ENCODE results near the gene IL2. TPM values are rescaled to one million over a fixed set of nuclear protein-coding genes. Genes with fewer than 3 reads are reported as not detected.

Gene IL2
- total and polyA plus RNA-seq, 4 donors = not detected

GRCh38 chr4:122476126-122476525, 19.6 kb upstream of the IL2 start:
- no peaks in the 10 kb centered on the region for H3K36me3 ChIP-seq (ENCODE audit: control insufficient read depth, insufficient read depth, low read length)
- H3K4me3 ChIP-seq (ENCODE audit: low read depth, low read length) = no peak overlapping the region
- no peak for DNase-seq (ENCODE audit: low read depth in 4 of 6, low spot score in 6 of 6)
- H3K4me1 ChIP-seq (ENCODE audit: control insufficient read depth, insufficient read depth, low read length) = no peaks in the 10 kb centered on the region
- H3K27me3 ChIP-seq (ENCODE audit: control insufficient read depth, insufficient read depth, low read length) = no peaks in the 10 kb centered on the region
- H3K27ac ChIP-seq (ENCODE audit: low read depth, low read length) = no peak overlapping the region
- no CpG with 5 or more reads among the region's 1 CpG for WGBS (ENCODE audit: insufficient coverage)
- no peaks in the 10 kb centered on the region for H3K9me3 ChIP-seq (ENCODE audit: control insufficient read depth, insufficient read depth, low read length)

- WGBS (ENCODE audit: insufficient coverage) = no CpG with 5 or more reads among the region's 3 CpGs
These were observed 18.7 kb upstream of the IL2 start for GRCh38 chr4:122475233-122475632.

GRCh38 chr4:122469457-122469856, 12.9 kb upstream of the IL2 start:
- WGBS (ENCODE audit: insufficient coverage) = no CpG with 5 or more reads among the region's 1 CpG

More at GRCh38 chr4:122475233-122475632, 18.7 kb upstream of the IL2 start:
- no peak overlapping the region for H3K27ac ChIP-seq (ENCODE audit: low read depth, low read length)
- H3K27me3 ChIP-seq (ENCODE audit: control insufficient read depth, insufficient read depth, low read length) = no peaks in the 10 kb centered on the region
- H3K4me3 ChIP-seq (ENCODE audit: low read depth, low read length) = no peak overlapping the region
- H3K36me3 ChIP-seq (ENCODE audit: control insufficient read depth, insufficient read depth, low read length) = no peaks in the 10 kb centered on the region
- no peaks in the 10 kb centered on the region for H3K4me1 ChIP-seq (ENCODE audit: control insufficient read depth, insufficient read depth, low read length)
- no peaks in the 10 kb centered on the region for H3K9me3 ChIP-seq (ENCODE audit: control insufficient read depth, insufficient read depth, low read length)
- no peak for DNase-seq (ENCODE audit: low read depth in 4 of 6, low spot score in 6 of 6)

GRCh38 chr4:122458625-122459024, 2.1 kb upstream of the IL2 start:
- no peaks in the 10 kb centered on the region for H3K36me3 ChIP-seq (ENCODE audit: control insufficient read depth, insufficient read depth, low read length)
- H3K4me1 ChIP-seq (ENCODE audit: control insufficient read depth, insufficient read depth, low read length) = no peaks in the 10 kb centered on the region
- 90% methylated on average over 2 of the region's 5 CpGs for WGBS (ENCODE audit: insufficient coverage)
- no peak overlapping the region for H3K27ac ChIP-seq (ENCODE audit: low read depth, low read length)
- DNase-seq (ENCODE audit: low read depth in 4 of 6, low spot score in 6 of 6) = peak in 1 of 6 donors; percentile 43
- no peaks in the 10 kb centered on the region for H3K9me3 ChIP-seq (ENCODE audit: control insufficient read depth, insufficient read depth, low read length)
- no peak overlapping the region for H3K4me3 ChIP-seq (ENCODE audit: low read depth, low read length)
- H3K27me3 ChIP-seq (ENCODE audit: control insufficient read depth, insufficient read depth, low read length) = no peaks in the 10 kb centered on the region

More at GRCh38 chr4:122469457-122469856, 12.9 kb upstream of the IL2 start:
- Histone ChIP-seq H3K36me3 (ENCODE audit: control insufficient read depth, insufficient read depth, low read length) (no peaks in the 10 kb centered on the region), H3K9me3 (ENCODE audit: control insufficient read depth, insufficient read depth, low read length) (no peaks in the 10 kb centered on the region), H3K27ac (ENCODE audit: low read depth, low read length) (no peak overlapping the region), H3K4me1 (ENCODE audit: control insufficient read depth, insufficient read depth, low read length) (no peaks in the 10 kb centered on the region), H3K4me3 (ENCODE audit: low read depth, low read length) (no peak overlapping the region), H3K27me3 (ENCODE audit: control insufficient read depth, insufficient read depth, low read length) (no peaks in the 10 kb centered on the region)
- no peak for DNase-seq (ENCODE audit: low read depth in 4 of 6, low spot score in 6 of 6)

GRCh38 chr4:122453384-122453995, 3.0 kb downstream of the IL2 start:
- Histone ChIP-seq H3K4me1 (ENCODE audit: control insufficient read depth, insufficient read depth, low read length) (no peaks in the 10 kb centered on the region), H3K9me3 (ENCODE audit: control insufficient read depth, insufficient read depth, low read length) (no peaks in the 10 kb centered on the region), H3K27ac (ENCODE audit: low read depth, low read length) (no peak overlapping the region), H3K4me3 (ENCODE audit: low read depth, low read length) (no peak overlapping the region), H3K36me3 (ENCODE audit: control insufficient read depth, insufficient read depth, low read length) (no peaks in the 10 kb centered on the region), H3K27me3 (ENCODE audit: control insufficient read depth, insufficient read depth, low read length) (no peaks in the 10 kb centered on the region)
- no peak for DNase-seq (ENCODE audit: low read depth in 4 of 6, low spot score in 6 of 6)
- no CpG with 5 or more reads among the region's 1 CpG for WGBS (ENCODE audit: insufficient coverage)

GRCh38 chr4:122450847-122451246, 5.7 kb downstream of the IL2 start:
- Histone ChIP-seq H3K27ac (ENCODE audit: low read depth, low read length) (no peak overlapping the region), H3K9me3 (ENCODE audit: control insufficient read depth, insufficient read depth, low read length) (no peaks in the 10 kb centered on the region), H3K4me1 (ENCODE audit: control insufficient read depth, insufficient read depth, low read length) (no peaks in the 10 kb centered on the region), H3K36me3 (ENCODE audit: control insufficient read depth, insufficient read depth, low read length) (no peaks in the 10 kb centered on the region), H3K4me3 (ENCODE audit: low read depth, low read length) (no peak overlapping the region), H3K27me3 (ENCODE audit: control insufficient read depth, insufficient read depth, low read length) (no peaks in the 10 kb centered on the region)
- DNase-seq (ENCODE audit: low read depth in 4 of 6, low spot score in 6 of 6) = no peak

- Histone ChIP-seq H3K9me3 (ENCODE audit: control insufficient read depth, insufficient read depth, low read length) (no peaks in the 10 kb centered on the region), H3K27ac (ENCODE audit: low read depth, low read length) (no peak overlapping the region), H3K4me1 (ENCODE audit: control insufficient read depth, insufficient read depth, low read length) (no peaks in the 10 kb centered on the region), H3K4me3 (ENCODE audit: low read depth, low read length) (no peak overlapping the region), H3K36me3 (ENCODE audit: control insufficient read depth, insufficient read depth, low read length) (no peaks in the 10 kb centered on the region), H3K27me3 (ENCODE audit: control insufficient read depth, insufficient read depth, low read length) (no peaks in the 10 kb centered on the region)
- WGBS (ENCODE audit: insufficient coverage) = no CpG with 5 or more reads among the region's 3 CpGs
- no peak for DNase-seq (ENCODE audit: low read depth in 4 of 6, low spot score in 6 of 6)
These were observed 22.2 kb downstream of the IL2 start for GRCh38 chr4:122434285-122434684.

GRCh38 chr4:122431351-122431750, 25.2 kb downstream of the IL2 start:
- no CpG with 5 or more reads among the region's 5 CpGs for WGBS (ENCODE audit: insufficient coverage)
- no peaks in the 10 kb centered on the region for H3K9me3 ChIP-seq (ENCODE audit: control insufficient read depth, insufficient read depth, low read length)
- DNase-seq (ENCODE audit: low read depth in 4 of 6, low spot score in 6 of 6) = no peak
- H3K27me3 ChIP-seq (ENCODE audit: control insufficient read depth, insufficient read depth, low read length) = no peaks in the 10 kb centered on the region
- no peaks in the 10 kb centered on the region for H3K4me1 ChIP-seq (ENCODE audit: control insufficient read depth, insufficient read depth, low read length)
- H3K4me3 ChIP-seq (ENCODE audit: low read depth, low read length) = no peak overlapping the region
- no peaks in the 10 kb centered on the region for H3K36me3 ChIP-seq (ENCODE audit: control insufficient read depth, insufficient read depth, low read length)
- no peak overlapping the region for H3K27ac ChIP-seq (ENCODE audit: low read depth, low read length)

GRCh38 chr4:122423246-122423645, 33.3 kb downstream of the IL2 start:
- Histone ChIP-seq H3K36me3 (ENCODE audit: control insufficient read depth, insufficient read depth, low read length) (no peaks in the 10 kb centered on the region), H3K27ac (ENCODE audit: low read depth, low read length) (no peak overlapping the region), H3K9me3 (ENCODE audit: control insufficient read depth, insufficient read depth, low read length) (peaks cover 2% of the 10 kb centered on the region), H3K4me1 (ENCODE audit: control insufficient read depth, insufficient read depth, low read length) (no peaks in the 10 kb centered on the region), H3K27me3 (ENCODE audit: control insufficient read depth, insufficient read depth, low read length) (no peaks in the 10 kb centered on the region), H3K4me3 (ENCODE audit: low read depth, low read length) (no peak overlapping the region)
- DNase-seq (ENCODE audit: low read depth in 4 of 6, low spot score in 6 of 6) = no peak

- Histone ChIP-seq H3K4me1 (ENCODE audit: control insufficient read depth, insufficient read depth, low read length) (no peaks in the 10 kb centered on the region), H3K27me3 (ENCODE audit: control insufficient read depth, insufficient read depth, low read length) (no peaks in the 10 kb centered on the region), H3K9me3 (ENCODE audit: control insufficient read depth, insufficient read depth, low read length) (no peaks in the 10 kb centered on the region), H3K4me3 (ENCODE audit: low read depth, low read length) (no peak overlapping the region), H3K27ac (ENCODE audit: low read depth, low read length) (no peak overlapping the region), H3K36me3 (ENCODE audit: control insufficient read depth, insufficient read depth, low read length) (no peaks in the 10 kb centered on the region)
- no CpG with 5 or more reads among the region's 3 CpGs for WGBS (ENCODE audit: insufficient coverage)
- DNase-seq (ENCODE audit: low read depth in 4 of 6, low spot score in 6 of 6) = no peak
These were observed 44.0 kb downstream of the IL2 start for GRCh38 chr4:122412547-122412946.
